GM18517 (cell line): ENCODE data around the gene BPGM.

ENCODE experiments used
- ATAC-seq: cut with Tn5 transposase; IDR thresholded peaks from one replicate; pipeline ENCODE4 v1.9.1; 2021; ENCODE audit warnings: mild to moderate bottlenecking, moderate library complexity; ENCODE audit not compliant: unreplicated experiment

The BPGM gene

GRCh38 chr7:134694767-134695166, 48.1 kb downstream of the BPGM start:
- no peak for ATAC-seq

- no peak for ATAC-seq
Observed at GRCh38 chr7:134695321-134695860, 48.7 kb downstream of the BPGM start.

- no peak for ATAC-seq
Observed at GRCh38 chr7:134696261-134696660, 49.6 kb downstream of the BPGM start.

GRCh38 chr7:134697205-134697886, 50.7 kb downstream of the BPGM start:
- no peak for ATAC-seq

GRCh38 chr7:134698481-134698880, 51.8 kb downstream of the BPGM start:
- ATAC-seq, result no peak

GRCh38 chr7:134699021-134699818, 52.6 kb downstream of the BPGM start:
- no peak for ATAC-seq

- no peak for ATAC-seq
Observed at GRCh38 chr7:134699899-134700298, 53.2 kb downstream of the BPGM start.

- ATAC-seq, result no peak
Observed at GRCh38 chr7:134701272-134701671, 54.6 kb downstream of the BPGM start.

- ATAC-seq, result no peak
Observed at GRCh38 chr7:134702366-134703240, 56.0 kb downstream of the BPGM start.

GRCh38 chr7:134703241-134703594, 56.6 kb downstream of the BPGM start:
- ATAC-seq, result no peak

- no peak for ATAC-seq
Observed at GRCh38 chr7:134703782-134704181, 57.1 kb downstream of the BPGM start.

- no peak for ATAC-seq
Observed at GRCh38 chr7:134704827-134705226, 58.2 kb downstream of the BPGM start.

GRCh38 chr7:134705716-134706115, 59.1 kb downstream of the BPGM start:
- no peak for ATAC-seq

GRCh38 chr7:134706468-134706867, 59.8 kb downstream of the BPGM start:
- ATAC-seq, result no peak

GRCh38 chr7:134707663-134708378, 61.2 kb downstream of the BPGM start:
- no peak for ATAC-seq

- ATAC-seq, result no peak
Observed at GRCh38 chr7:134708692-134709091, 62.0 kb downstream of the BPGM start.

GRCh38 chr7:134709197-134709596, 62.5 kb downstream of the BPGM start:
- ATAC-seq, result no peak

GRCh38 chr7:134710511-134710853, 63.8 kb downstream of the BPGM start:
- ATAC-seq, result no peak

- ATAC-seq, result no peak
Observed at GRCh38 chr7:134710854-134711624, 64.4 kb downstream of the BPGM start.

- ATAC-seq, result no peak
Observed at GRCh38 chr7:134712196-134712595, 65.5 kb downstream of the BPGM start.
